Natural killer cell (primary cell): Measurements from ENCODE around the gene LRCH1. TPM values are rescaled to one million over a fixed set of nuclear protein-coding genes. Genes with fewer than 3 reads are reported as not detected.
"Not testable (repeated sequence)": the region's sequence is repeated elsewhere in the genome, so short reads cannot be mapped to it uniquely, and the experiment has no call there.

Experiments used
- ATAC-seq, 3 donors: fragments of 150-1000 bp in 2 of 3; fragments of 200-7000 bp in 1 of 3; cut with Tn5 transposase; 1 replicate in 1 of 3; 2 replicates in 2 of 3; pipeline ENCODE4 v1.10.0; 2021; ENCODE audit warnings: mild to moderate bottlenecking in 2 of 3, moderate library complexity in 2 of 3
- DNase-seq, 2 donors: peaks; one replicate each; pipeline versions ENCODE4 v3.0.0 to v3.0.0-alpha.2; 2013 to 2021; ENCODE audit warnings: mixed read lengths in 1 of 2
- H3K27ac ChIP-seq: one replicate; pipeline ENCODE4 v1.5.1; 2013; ENCODE audit warnings: mild to moderate bottlenecking, low read length
- H3K27me3 ChIP-seq: one replicate; pipeline ENCODE4 v1.6.1; 2013; ENCODE audit warnings: low read length; ENCODE audit not compliant: control insufficient read depth, insufficient read depth
- H3K36me3 ChIP-seq: one replicate; pipeline ENCODE4 v1.6.1; 2013; ENCODE audit warnings: low read length; ENCODE audit not compliant: control insufficient read depth, insufficient read depth
- H3K4me1 ChIP-seq: one replicate; pipeline ENCODE4 v1.6.1; 2013; ENCODE audit warnings: low read length; ENCODE audit not compliant: control insufficient read depth, insufficient read depth
- H3K4me3 ChIP-seq: one replicate; pipeline ENCODE4 v1.5.1; 2013; ENCODE audit warnings: low read length
- H3K9me3 ChIP-seq: one replicate; pipeline ENCODE4 v1.6.1; 2013; ENCODE audit warnings: low read length; ENCODE audit not compliant: control insufficient read depth, insufficient read depth
- H3K27ac Mint-ChIP-seq, 2 donors: one replicate each; pipeline ENCODE4 v1.8.0; 2022; ENCODE audit warnings: mild to moderate bottlenecking in 2 of 2, mixed read lengths in 2 of 2, moderate library complexity in 1 of 2
- H3K27me3 Mint-ChIP-seq, 2 donors: one replicate each; pipeline ENCODE4 v1.8.0; 2022; ENCODE audit warnings: low read depth in 2 of 2, mixed read lengths in 2 of 2
- H3K36me3 Mint-ChIP-seq: one replicate; pipeline ENCODE4 v1.8.0; 2022; ENCODE audit warnings: mixed read lengths
- H3K4me1 Mint-ChIP-seq, 2 donors: one replicate each; pipeline ENCODE4 v1.8.0; 2022; ENCODE audit warnings: mixed read lengths in 2 of 2
- H3K4me3 Mint-ChIP-seq: one replicate; pipeline ENCODE4 v1.8.0; 2022; ENCODE audit warnings: mild to moderate bottlenecking, moderate library complexity, mixed read lengths
- H3K9me3 Mint-ChIP-seq, 2 donors: one replicate each; pipeline ENCODE4 v1.8.0; 2022; ENCODE audit warnings: mixed read lengths in 2 of 2
- WGBS: methylation state at CpG from one replicate; pipeline ENCODE4 v1.1.7; 2013; ENCODE audit warnings: missing lambda C conversion rate; ENCODE audit not compliant: insufficient coverage; 5-methylcytosine and 5-hydroxymethylcytosine counted together
- intact Hi-C: fragments of 100-400 bp; cut with micrococcal nuclease; formaldehyde crosslinking; loops from one replicate; pipeline ENCODE4 v1.14.2; 2022
- total RNA-seq, 4 donors: library from RNA; stranded (reverse); fragments of 120-200 nt in 1 of 4; gene quantifications; one replicate each; pipeline versions ENCODE4 v1.2.3 to v1.2.4, GENCODE V29; 2013 to 2022
- TF ChIP-seq, protein P1 (sequence below): fragments of 200-600 bp; IDR thresholded peaks from one replicate; pipeline ENCODE4 v1.8.0; 2022; ENCODE audit warnings: antibody characterized with exemption

The LRCH1 gene
- total RNA-seq, 3 donors from 2014 or later (not counting 1 experiment from before 2014, with no cell fraction given): 23.7 to 32.2 (median 29.6) TPM

DNA sequence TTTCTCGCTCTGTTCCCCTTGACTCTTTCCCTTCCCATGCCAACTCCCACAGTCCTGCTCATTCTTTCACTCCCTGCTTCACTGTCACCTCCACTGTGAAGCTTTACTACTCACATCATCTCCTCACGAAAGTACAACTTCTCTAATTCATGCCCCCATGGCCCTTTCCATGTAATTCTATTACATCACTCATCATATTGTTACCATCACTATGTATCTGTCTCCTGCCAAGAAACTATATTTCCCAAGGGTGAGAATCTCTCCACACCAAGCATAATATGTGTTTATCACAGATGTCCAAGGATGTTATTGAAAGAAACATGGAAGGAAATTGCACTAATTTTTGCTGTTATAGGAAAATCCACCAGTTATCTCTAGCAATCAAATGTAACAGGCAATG lies 37.2 kb upstream of the LRCH1 start:
- Histone ChIP-seq H3K27ac (no peak overlapping the region), H3K4me3 (no peak overlapping the region), H3K36me3 (no peaks in the 10 kb centered on the region), H3K9me3 (no peaks in the 10 kb centered on the region), H3K4me1 (no peaks in the 10 kb centered on the region), H3K27me3 (no peaks in the 10 kb centered on the region)
- DNase-seq (no peak), ATAC-seq (no peak)
- no peaks in the 10 kb centered on the region for H3K9me3 Mint-ChIP-seq
- intact Hi-C loops: no loop called here
- no peak overlapping the region for H3K27ac Mint-ChIP-seq
- no peaks in the 10 kb centered on the region for H3K4me1 Mint-ChIP-seq
- TF ChIP-seq, protein P1, sequence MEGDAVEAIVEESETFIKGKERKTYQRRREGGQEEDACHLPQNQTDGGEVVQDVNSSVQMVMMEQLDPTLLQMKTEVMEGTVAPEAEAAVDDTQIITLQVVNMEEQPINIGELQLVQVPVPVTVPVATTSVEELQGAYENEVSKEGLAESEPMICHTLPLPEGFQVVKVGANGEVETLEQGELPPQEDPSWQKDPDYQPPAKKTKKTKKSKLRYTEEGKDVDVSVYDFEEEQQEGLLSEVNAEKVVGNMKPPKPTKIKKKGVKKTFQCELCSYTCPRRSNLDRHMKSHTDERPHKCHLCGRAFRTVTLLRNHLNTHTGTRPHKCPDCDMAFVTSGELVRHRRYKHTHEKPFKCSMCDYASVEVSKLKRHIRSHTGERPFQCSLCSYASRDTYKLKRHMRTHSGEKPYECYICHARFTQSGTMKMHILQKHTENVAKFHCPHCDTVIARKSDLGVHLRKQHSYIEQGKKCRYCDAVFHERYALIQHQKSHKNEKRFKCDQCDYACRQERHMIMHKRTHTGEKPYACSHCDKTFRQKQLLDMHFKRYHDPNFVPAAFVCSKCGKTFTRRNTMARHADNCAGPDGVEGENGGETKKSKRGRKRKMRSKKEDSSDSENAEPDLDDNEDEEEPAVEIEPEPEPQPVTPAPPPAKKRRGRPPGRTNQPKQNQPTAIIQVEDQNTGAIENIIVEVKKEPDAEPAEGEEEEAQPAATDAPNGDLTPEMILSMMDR: no peak
- H3K27me3 Mint-ChIP-seq: peaks cover 9 to 16% of the 10 kb centered on the region in 2 donors
- no peak overlapping the region for H3K4me3 Mint-ChIP-seq
- 65% methylated on average over 2 of the region's 2 CpGs for WGBS
- no peaks in the 10 kb centered on the region for H3K36me3 Mint-ChIP-seq

DNA sequence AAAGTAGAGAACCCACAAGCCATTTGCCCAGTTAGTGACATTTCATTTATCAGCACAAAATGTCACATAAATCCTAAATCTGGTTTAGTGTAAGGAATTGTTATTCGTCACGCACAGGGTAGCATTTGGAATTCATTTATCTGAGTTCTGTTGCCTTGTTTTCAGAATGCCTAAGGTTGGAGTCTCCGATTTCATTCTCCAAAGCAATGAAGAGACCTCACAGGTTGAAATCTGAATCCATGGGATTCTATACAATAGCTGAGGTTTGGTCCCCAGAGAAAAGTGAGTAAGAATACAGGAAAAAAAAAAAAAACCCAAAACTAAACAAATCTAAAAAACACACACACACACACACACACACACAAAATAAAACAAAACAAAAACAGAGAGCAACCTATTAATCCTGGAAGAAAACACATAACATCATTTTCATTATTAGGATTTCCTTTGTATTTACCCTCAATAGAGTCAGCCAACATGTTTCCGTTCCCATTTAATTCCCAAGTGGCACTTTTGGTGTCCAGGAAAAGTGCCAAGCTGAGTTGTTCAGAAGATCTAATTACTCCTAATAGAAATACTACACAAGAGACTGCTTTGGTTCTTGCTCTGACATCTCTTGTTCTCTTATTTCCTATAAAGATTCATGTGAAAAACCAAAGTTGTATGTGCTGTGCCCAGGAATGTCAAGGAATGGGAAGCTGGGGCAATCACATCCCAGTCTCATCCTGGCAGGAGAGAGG lies 36.2 kb upstream of the LRCH1 start:
- H3K9me3 Mint-ChIP-seq: no peaks in the 10 kb centered on the region
- peaks cover 9 to 16% of the 10 kb centered on the region in 2 donors for H3K27me3 Mint-ChIP-seq
- 98% methylated on average over 4 of the region's 4 CpGs for WGBS
- TF ChIP-seq, protein P1: no peak
- ATAC-seq (no peak), DNase-seq (no peak)
- H3K4me3 Mint-ChIP-seq: no peak overlapping the region
- Histone ChIP-seq H3K27me3 (no peaks in the 10 kb centered on the region), H3K4me3 (no peak overlapping the region), H3K9me3 (no peaks in the 10 kb centered on the region), H3K27ac (no peak overlapping the region), H3K36me3 (no peaks in the 10 kb centered on the region), H3K4me1 (no peaks in the 10 kb centered on the region)
- intact Hi-C loops: no loop called here
- H3K4me1 Mint-ChIP-seq: no peaks in the 10 kb centered on the region
- H3K27ac Mint-ChIP-seq: no peak overlapping the region
- no peaks in the 10 kb centered on the region for H3K36me3 Mint-ChIP-seq

- H3K9me3 ChIP-seq, H3K4me3 ChIP-seq, H3K4me1 ChIP-seq, H3K4me1 Mint-ChIP-seq, H3K9me3 Mint-ChIP-seq, ATAC-seq, H3K27me3 ChIP-seq, H3K36me3 ChIP-seq, H3K4me3 Mint-ChIP-seq, DNase-seq, H3K36me3 Mint-ChIP-seq, H3K27ac ChIP-seq, H3K27ac Mint-ChIP-seq, intact Hi-C loops: not testable (repeated sequence)
- H3K27me3 Mint-ChIP-seq: peaks cover 9 to 16% of the 10 kb centered on the region in 2 donors
- 63% methylated on average over 5 of the region's 5 CpGs for WGBS
Observed at GRCh38 chr13:46517748-46518147, 35.2 kb upstream of the LRCH1 start.

DNA sequence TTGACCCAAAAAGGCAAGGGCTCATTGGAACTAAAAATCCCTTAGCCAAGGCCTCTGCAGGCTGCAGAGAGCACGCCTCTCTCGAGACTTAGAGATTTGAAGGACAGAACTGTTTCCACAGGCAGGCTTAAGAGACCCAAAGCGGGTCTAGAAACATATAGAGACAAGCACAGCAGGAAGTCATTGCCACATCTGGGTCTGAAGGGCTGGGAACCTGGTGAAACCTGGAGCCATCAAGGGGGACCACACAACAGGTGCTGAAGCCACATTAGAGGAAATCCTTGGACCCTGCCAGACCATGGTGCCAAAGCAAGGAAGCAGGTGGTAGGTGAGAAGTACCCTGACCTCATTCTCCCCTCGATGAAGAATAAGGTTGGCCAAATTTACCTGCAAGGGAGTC lies 33.8 kb upstream of the LRCH1 start:
- Mint-ChIP-seq H3K27ac (no peak overlapping the region), H3K36me3 (no peaks in the 10 kb centered on the region), H3K4me3 (no peak overlapping the region), H3K9me3 (no peaks in the 10 kb centered on the region), H3K27me3 (peaks cover 7 to 16% of the 10 kb centered on the region in 2 donors), H3K4me1 (no peaks in the 10 kb centered on the region)
- Histone ChIP-seq H3K4me1 (no peaks in the 10 kb centered on the region), H3K4me3 (no peak overlapping the region), H3K36me3 (no peaks in the 10 kb centered on the region), H3K9me3 (no peaks in the 10 kb centered on the region), H3K27me3 (no peaks in the 10 kb centered on the region), H3K27ac (no peak overlapping the region)
- DNase-seq (no peak), ATAC-seq (no peak)
- 40% methylated on average over 4 of the region's 4 CpGs for WGBS
- TF ChIP-seq, protein P1: no peak
- intact Hi-C loops: no loop called here
